CD8-positive, alpha-beta memory T cell (primary cell): ENCODE measurements around the gene B4GALT5. TPM values are rescaled to one million over a fixed set of nuclear protein-coding genes. Genes with fewer than 3 reads are reported as not detected.
"Not testable (repeated sequence)": the region's sequence is repeated elsewhere in the genome, so short reads cannot be mapped to it uniquely, and the experiment has no call there.

ENCODE experiments used
- CTCF ChIA-PET: fragments of 350-600 bp; sonication (Branson Sonifier 250); formaldehyde crosslinking; loops from one replicate; lab custom pipeline; 2021; ENCODE audit warnings: antibody characterized with exemption; lab: Charles Lee
- POLR2A ChIA-PET: fragments of 350-600 bp; sonication (Branson Sonifier 250); formaldehyde crosslinking; loops from one replicate; lab custom pipeline; 2021; ENCODE audit warnings: antibody characterized with exemption; lab: Charles Lee
- DNase-seq, 5 donors: peaks; one replicate each; pipeline versions ENCODE4 v3.0.0 to v3.0.0-alpha.2; 2020 to 2022; ENCODE audit warnings: mixed read lengths in 1 of 5
- H3K27ac ChIP-seq: one replicate; pipeline ENCODE4 v1.7.0; 2013; ENCODE audit warnings: low read depth, mild to moderate bottlenecking, low read length, moderate library complexity
- H3K27me3 ChIP-seq: 2 replicates; pipeline ENCODE4 v1.7.0; 2013; ENCODE audit warnings: low read length, mild to moderate bottlenecking; ENCODE audit not compliant: insufficient read depth, poor library complexity, severe bottlenecking
- H3K36me3 ChIP-seq: 2 replicates; pipeline ENCODE4 v1.7.0; 2013; ENCODE audit warnings: mild to moderate bottlenecking, low read length, moderate library complexity; ENCODE audit not compliant: insufficient read depth
- H3K4me1 ChIP-seq: 2 replicates; pipeline ENCODE4 v1.7.0; 2013; ENCODE audit warnings: mild to moderate bottlenecking, low read length, moderate library complexity; ENCODE audit not compliant: insufficient read depth
- H3K4me3 ChIP-seq: 2 replicates; pipeline ENCODE4 v1.7.0; 2013; ENCODE audit warnings: mild to moderate bottlenecking, low read length
- H3K9me3 ChIP-seq: 2 replicates; pipeline ENCODE4 v1.7.0; 2013; ENCODE audit warnings: mild to moderate bottlenecking, low read length
- H3K27ac Mint-ChIP-seq, 8 donors: one replicate each; pipeline ENCODE4 v1.8.0; 2020 to 2021; ENCODE audit warnings: mixed read lengths in 8 of 8, mild to moderate bottlenecking in 6 of 8, inconsistent platforms in 3 of 8, moderate library complexity in 3 of 8
- H3K27me3 Mint-ChIP-seq, 2 donors: one replicate each; pipeline ENCODE4 v1.8.0; 2020 to 2021; ENCODE audit warnings: mixed read lengths in 2 of 2, mild to moderate bottlenecking in 1 of 2, moderate library complexity in 1 of 2
- H3K36me3 Mint-ChIP-seq, 3 donors: one replicate each; pipeline ENCODE4 v1.8.0; 2020 to 2021; ENCODE audit warnings: mixed read lengths in 3 of 3, inconsistent platforms in 1 of 3, mild to moderate bottlenecking in 1 of 3
- H3K4me1 Mint-ChIP-seq, 3 donors: one replicate each; pipeline ENCODE4 v1.8.0; 2020 to 2021; ENCODE audit warnings: mixed read lengths in 3 of 3, inconsistent platforms in 1 of 3, mild to moderate bottlenecking in 1 of 3
- H3K4me3 Mint-ChIP-seq, 7 donors: one replicate each; pipeline ENCODE4 v1.8.0; 2020 to 2021; ENCODE audit warnings: mixed read lengths in 7 of 7, mild to moderate bottlenecking in 6 of 7, moderate library complexity in 4 of 7, inconsistent platforms in 2 of 7
- H3K9me3 Mint-ChIP-seq, 5 donors: one replicate each; pipeline ENCODE4 v1.8.0; 2020 to 2022; ENCODE audit warnings: mixed read lengths in 5 of 5, mild to moderate bottlenecking in 3 of 5, moderate library complexity in 2 of 5, inconsistent platforms in 1 of 5
- polyA plus RNA-seq: library from polyadenylated mRNA; unstranded; fragments of 300-500 nt; fragmentation: Illumina TruSeq; gene quantifications from one replicate; pipeline ENCODE4 v1.2.3, GENCODE V29; 2021
- total RNA-seq, 2 experiments: library from RNA; stranded (reverse); gene quantifications; one replicate each; pipeline ENCODE4 v1.2.3, GENCODE V29; 2021

B4GALT5 gene
- total and polyA plus RNA-seq, 3 experiments from 2014 or later = 2.0 to 39.1 (median 37.5) TPM

DNA sequence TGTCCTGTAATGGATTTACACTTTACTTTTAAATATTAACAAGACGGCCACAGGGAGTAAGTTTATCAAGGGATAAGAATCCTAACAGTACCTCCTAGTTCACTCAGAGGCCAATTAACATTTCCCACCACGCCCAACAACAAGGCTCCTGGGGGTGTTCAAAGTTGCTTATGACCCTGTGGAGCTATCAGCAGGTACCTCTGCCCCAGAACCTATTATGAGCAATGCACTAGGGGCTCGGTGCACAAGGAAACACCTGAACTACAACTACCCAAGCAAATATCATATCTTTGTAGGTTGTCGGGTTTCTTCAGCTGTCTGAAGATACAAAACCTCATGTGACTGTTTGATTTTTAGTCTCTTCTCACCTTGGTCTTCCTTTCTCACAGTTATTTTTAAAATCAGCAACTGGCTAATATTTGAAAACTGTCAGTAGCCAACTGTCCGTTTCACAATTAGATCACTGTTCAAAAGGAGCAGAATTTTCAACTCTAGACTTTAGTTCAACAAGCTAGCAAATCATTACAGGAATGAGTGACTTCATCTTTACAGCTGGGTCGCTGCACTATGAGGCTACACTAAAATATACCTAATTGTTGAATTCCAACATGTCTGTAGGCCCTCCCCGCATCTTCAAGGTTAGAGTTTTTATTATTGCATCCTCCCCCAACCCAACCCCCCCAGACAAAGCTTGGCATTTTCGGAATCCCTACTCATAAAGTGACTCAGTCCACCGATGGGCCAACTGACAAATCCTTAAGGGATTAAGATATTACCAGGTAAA, 38.1 kb downstream of the B4GALT5 start:
- ChIA-PET CTCF (interaction anchor here (1.3 to 1.5 kb wide), 2 partner anchors 19 to 36 kb away, joined by 3 read pairs; no protein-coding TSS in a partner anchor), POLR2A (interaction anchor here (0.5 to 0.8 kb wide), 2 partner anchors 137 to 193 kb away, joined by 3 read pairs; partner anchors contain the start of gene KCNB1)
- Histone ChIP-seq H3K4me3 (no peak overlapping the region), H3K27me3 (no peaks in the 10 kb centered on the region), H3K27ac (peak overlapping the region; percentile 69), H3K36me3 (no peaks in the 10 kb centered on the region), H3K4me1 (peaks cover 64% of the 10 kb centered on the region), H3K9me3 (no peaks in the 10 kb centered on the region)
- DNase-seq = no peak
- Mint-ChIP-seq H3K27ac (peak overlapping the region; percentile 83 to 98 (median 94)), H3K27me3 (no peaks in the 10 kb centered on the region), H3K4me1 (peaks cover 80 to 93% (median 91%) of the 10 kb centered on the region in 3 donors), H3K36me3 (no peaks in the 10 kb centered on the region), H3K9me3 (no peaks in the 10 kb centered on the region), H3K4me3 (peak overlapping the region; percentile 6 to 80 (median 68))

- no peaks in the 10 kb centered on the region for H3K27me3 Mint-ChIP-seq
- ChIA-PET CTCF (interaction anchor here (1.3 to 1.5 kb wide), 2 partner anchors 18 to 37 kb away, joined by 3 read pairs; no protein-coding TSS in a partner anchor), POLR2A (no interaction called here)
- H3K9me3 Mint-ChIP-seq = no peaks in the 10 kb centered on the region
- DNase-seq = no peak
- peaks cover 70% of the 10 kb centered on the region for H3K4me1 ChIP-seq
- no peaks in the 10 kb centered on the region for H3K27me3 ChIP-seq
- peak overlapping the region; percentile 83 to 98 (median 94) for H3K27ac Mint-ChIP-seq
- H3K4me3 Mint-ChIP-seq = peak overlapping the region in 6 of 7 donors; percentile 59 to 80 (median 68)
- no peaks in the 10 kb centered on the region for H3K36me3 ChIP-seq
- no peaks in the 10 kb centered on the region for H3K36me3 Mint-ChIP-seq
- H3K9me3 ChIP-seq = no peaks in the 10 kb centered on the region
- H3K27ac ChIP-seq = peak overlapping the region; percentile 69
- no peak overlapping the region for H3K4me3 ChIP-seq
- peaks cover 82 to 93% (median 92%) of the 10 kb centered on the region in 3 donors for H3K4me1 Mint-ChIP-seq
These were observed 39.0 kb downstream of the B4GALT5 start for GRCh38 chr20:49674383-49675352.

DNA sequence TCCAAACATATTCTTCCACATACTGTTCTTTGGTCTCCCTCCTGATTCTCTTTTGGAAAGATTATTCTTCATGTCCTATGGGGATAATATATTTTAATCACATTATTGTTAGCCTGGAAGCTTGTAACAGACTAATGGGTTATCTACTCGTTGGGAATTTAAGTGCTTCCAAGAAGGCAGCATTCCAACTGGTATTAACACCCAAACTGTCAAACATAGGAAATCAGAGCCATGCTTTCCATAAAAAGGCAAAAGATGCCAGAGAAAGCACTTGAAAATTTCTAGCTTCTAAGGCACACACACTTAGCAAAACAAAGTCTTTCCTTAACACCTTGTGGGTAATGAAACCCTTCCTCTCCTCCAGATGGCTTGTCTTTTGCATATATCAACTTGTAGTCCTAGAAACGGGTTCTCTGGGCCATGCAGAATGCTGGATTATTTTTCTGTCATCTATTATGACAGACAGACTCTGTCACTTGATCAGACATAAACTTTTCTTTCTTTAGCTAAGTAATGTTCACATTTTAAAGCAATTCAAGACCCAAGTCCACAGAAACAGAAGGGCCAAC, 41.5 kb downstream of the B4GALT5 start:
- POLR2A ChIA-PET = interaction anchor here (2.2 kb wide), 1 partner anchor 34 kb away, joined by 5 read pairs; no protein-coding TSS in a partner anchor
- Histone ChIP-seq H3K4me3 (no peak overlapping the region), H3K36me3 (no peaks in the 10 kb centered on the region), H3K27me3 (no peaks in the 10 kb centered on the region), H3K4me1 (peaks cover 65% of the 10 kb centered on the region), H3K9me3 (no peaks in the 10 kb centered on the region), H3K27ac (no peak overlapping the region)
- Mint-ChIP-seq H3K27me3 (no peaks in the 10 kb centered on the region), H3K4me1 (peaks cover 75 to 92% (median 92%) of the 10 kb centered on the region in 3 donors), H3K4me3 (peak overlapping the region in 6 of 7 donors; percentile 0 to 78 (median 50)), H3K9me3 (no peaks in the 10 kb centered on the region), H3K36me3 (no peaks in the 10 kb centered on the region), H3K27ac (peak overlapping the region; percentile 39 to 98 (median 78))
- CTCF ChIA-PET = interaction anchor here (1.3 kb wide), 1 partner anchor 23 kb away, joined by 3 read pairs; no protein-coding TSS in a partner anchor
- no peak for DNase-seq

DNA sequence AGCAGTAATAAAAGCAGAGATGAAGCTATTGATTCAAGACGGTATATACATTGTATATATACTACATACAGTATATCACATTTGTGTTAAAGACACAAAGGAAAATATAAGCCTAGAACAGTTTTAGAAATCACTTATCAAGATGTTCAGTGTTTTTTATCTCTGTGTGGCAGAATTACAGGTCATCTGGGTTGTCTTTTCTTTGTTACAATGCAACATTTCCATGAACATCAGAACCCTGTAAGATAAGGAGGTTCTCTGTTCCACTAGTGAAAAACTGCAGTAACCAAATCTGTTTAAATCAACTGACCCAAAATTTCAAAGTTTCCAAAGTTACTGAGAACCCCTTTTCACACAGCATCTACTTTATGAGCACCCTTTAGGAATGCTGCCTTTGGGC, 42.2 kb downstream of the B4GALT5 start:
- ChIA-PET CTCF (no interaction called here), POLR2A (interaction anchor here (2.2 kb wide), 1 partner anchor 35 kb away, joined by 5 read pairs; no protein-coding TSS in a partner anchor)
- H3K27me3 Mint-ChIP-seq = no peaks in the 10 kb centered on the region
- Histone ChIP-seq H3K27ac (no peak overlapping the region), H3K4me1 (peaks cover 57% of the 10 kb centered on the region), H3K36me3 (no peaks in the 10 kb centered on the region), H3K27me3 (no peaks in the 10 kb centered on the region), H3K4me3 (no peak overlapping the region), H3K9me3 (no peaks in the 10 kb centered on the region)
- H3K36me3 Mint-ChIP-seq = no peaks in the 10 kb centered on the region
- H3K27ac Mint-ChIP-seq = peak overlapping the region in 4 of 8 donors; percentile 62 to 95 (median 70)
- peak overlapping the region in 2 of 7 donors; percentile 22 to 78 for H3K4me3 Mint-ChIP-seq
- H3K4me1 Mint-ChIP-seq = peaks cover 73 to 91% (median 89%) of the 10 kb centered on the region in 3 donors
- no peaks in the 10 kb centered on the region for H3K9me3 Mint-ChIP-seq
- no peak for DNase-seq

GRCh38 chr20:49669601-49670189, 44.0 kb downstream of the B4GALT5 start:
- H3K36me3 Mint-ChIP-seq = no peaks in the 10 kb centered on the region
- DNase-seq = peak in 3 of 5 donors; percentile 4 to 66 (median 53)
- Histone ChIP-seq H3K27me3 (no peaks in the 10 kb centered on the region), H3K4me3 (peak overlapping the region; percentile 58), H3K4me1 (peaks cover 40% of the 10 kb centered on the region), H3K9me3 (no peaks in the 10 kb centered on the region), H3K27ac (peak overlapping the region; percentile 62), H3K36me3 (no peaks in the 10 kb centered on the region)
- POLR2A ChIA-PET = interaction anchor here (1.1 to 1.4 kb wide), 2 partner anchors 9 to 143 kb away, joined by 3 to 9 read pairs; partner anchors contain the start of gene SLC9A8
- CTCF ChIA-PET = interaction anchor here (1.3 to 2.1 kb wide), 5 partner anchors 9 to 242 kb away, joined by 3 to 7 read pairs (median 6); partner anchors contain the start of gene B4GALT5
- peaks cover 61 to 90% (median 83%) of the 10 kb centered on the region in 3 donors for H3K4me1 Mint-ChIP-seq
- H3K4me3 Mint-ChIP-seq = peak overlapping the region; percentile 57 to 89 (median 81)
- H3K27ac Mint-ChIP-seq = peak overlapping the region; percentile 73 to 95 (median 94)
- H3K9me3 Mint-ChIP-seq = no peaks in the 10 kb centered on the region
- H3K27me3 Mint-ChIP-seq = no peaks in the 10 kb centered on the region

- H3K27ac Mint-ChIP-seq = peak overlapping the region; percentile 73 to 95 (median 94)
- H3K36me3 ChIP-seq, DNase-seq, H3K27me3 ChIP-seq, H3K27me3 Mint-ChIP-seq, H3K9me3 Mint-ChIP-seq, H3K36me3 Mint-ChIP-seq, H3K9me3 ChIP-seq: not testable (repeated sequence)
- Histone ChIP-seq H3K27ac (peak overlapping the region; percentile 62), H3K4me1 (peaks cover 38% of the 10 kb centered on the region), H3K4me3 (peak overlapping the region; percentile 33)
- POLR2A ChIA-PET = interaction anchor here (1.0 to 1.4 kb wide), 4 partner anchors 10 to 144 kb away, joined by 3 to 9 read pairs (median 6); partner anchors contain the start of gene SLC9A8
- CTCF ChIA-PET = interaction anchor here (0.7 to 2.1 kb wide), 8 partner anchors 10 to 243 kb away, joined by 3 to 7 read pairs (median 6); partner anchors contain the start of gene B4GALT5
- peaks cover 62 to 94% (median 84%) of the 10 kb centered on the region in 3 donors for H3K4me1 Mint-ChIP-seq
- H3K4me3 Mint-ChIP-seq = peak overlapping the region; percentile 57 to 89 (median 81)
These were observed 44.8 kb downstream of the B4GALT5 start for GRCh38 chr20:49668878-49669195.
